WTC11 (cell line): ENCODE results near the gene NUDCD3. TPM values are rescaled to one million over a fixed set of nuclear protein-coding genes. Genes with fewer than 3 reads are reported as not detected.

Source experiments
- ATAC-seq: fragments of 200-7000 bp; cut with Tn5 transposase; 2 replicates; pipeline ENCODE4 v1.10.0; 2021; ENCODE audit warnings: mild to moderate bottlenecking, moderate library complexity
- CTCF ChIA-PET: fragments of 300-600 bp; sonication (Branson Sonifier 250); formaldehyde crosslinking; loops from one replicate; lab custom pipeline; 2021; ENCODE audit warnings: antibody characterized with exemption; lab: Charles Lee
- POLR2A ChIA-PET: fragments of 350-600 bp; sonication (Branson Sonifier 250); formaldehyde crosslinking; loops from one replicate; lab custom pipeline; 2021; ENCODE audit warnings: antibody characterized with exemption; lab: Charles Lee
- DNase-seq: peaks from one replicate; pipeline ENCODE4 v3.0.0; 2021; ENCODE audit warnings: low spot score
- H3K27ac Mint-ChIP-seq: 2 replicates; pipeline ENCODE4 v1.8.0; 2021; ENCODE audit warnings: mixed read lengths
- H3K27me3 Mint-ChIP-seq: 2 replicates; pipeline ENCODE4 v1.8.0; 2021; ENCODE audit warnings: low read depth, mild to moderate bottlenecking, moderate library complexity, mixed read lengths
- H3K36me3 Mint-ChIP-seq: 2 replicates; pipeline ENCODE4 v1.8.0; 2021; ENCODE audit warnings: mixed read lengths
- H3K4me1 Mint-ChIP-seq: 2 replicates; pipeline ENCODE4 v1.8.0; 2022; ENCODE audit warnings: mixed read lengths
- H3K4me3 Mint-ChIP-seq: 2 replicates; pipeline ENCODE4 v1.8.0; 2021; ENCODE audit warnings: mild to moderate bottlenecking, moderate library complexity, mixed read lengths
- H3K9me3 Mint-ChIP-seq: 2 replicates; pipeline ENCODE4 v1.8.0; 2021; ENCODE audit warnings: mixed read lengths
- ATF1 ChIP-seq: sonication (generic); formaldehyde crosslinking; IDR thresholded peaks from 2 replicates; pipeline ENCODE4 v1.8.1; 2023; ENCODE audit warnings: mild to moderate bottlenecking, moderate library complexity, missing genetic modification reagents
- NFE2L1 ChIP-seq: sonication (generic); formaldehyde crosslinking; IDR thresholded peaks from 2 replicates; pipeline ENCODE4 v1.8.1; 2023; ENCODE audit warnings: missing genetic modification reagents
- NR3C1 ChIP-seq: sonication (generic); formaldehyde crosslinking; conservative IDR thresholded peaks from 2 replicates; pipeline ENCODE4 v1.8.1; 2023; ENCODE audit warnings: low read depth, mild to moderate bottlenecking, missing genetic modification reagents
- RELA ChIP-seq: sonication (generic); formaldehyde crosslinking; IDR thresholded peaks from 2 replicates; pipeline ENCODE4 v1.8.1; 2022; ENCODE audit warnings: missing genetic modification reagents, mild to moderate bottlenecking, borderline replicate concordance
- SMAD3 ChIP-seq: sonication (generic); formaldehyde crosslinking; IDR thresholded peaks from 2 replicates; pipeline ENCODE4 v1.8.0; 2022; ENCODE audit warnings: missing genetic modification reagents, mild to moderate bottlenecking, borderline replicate concordance
- SOX15 ChIP-seq: fragments of 250-450 bp; sonication (Bioruptor Pico); IDR thresholded peaks from 2 replicates; pipeline ENCODE4 v1.9.0; 2021; ENCODE audit warnings: mild to moderate bottlenecking
- TEAD1 ChIP-seq: sonication (generic); formaldehyde crosslinking; IDR thresholded peaks from 2 replicates; pipeline ENCODE4 v1.8.0; 2022; ENCODE audit warnings: mild to moderate bottlenecking, missing genetic modification reagents
- ZNF317 ChIP-seq: sonication (generic); formaldehyde crosslinking; IDR thresholded peaks from 2 replicates; pipeline ENCODE4 v1.8.1; 2023; ENCODE audit warnings: low read depth, mild to moderate bottlenecking, moderate library complexity, missing genetic modification reagents, borderline replicate concordance
- ZNF423 ChIP-seq: fragments of 250-450 bp; sonication (Bioruptor Pico); IDR thresholded peaks from 2 replicates; pipeline ENCODE4 v2.1.2; 2022; ENCODE audit warnings: mild to moderate bottlenecking, moderate library complexity
- total RNA-seq: library from RNA; stranded (reverse); gene quantifications from 3 replicates; pipeline ENCODE4 v1.2.3, GENCODE V29; 2021
- TF ChIP-seq, protein P1 (sequence below): sonication (generic); formaldehyde crosslinking; IDR thresholded peaks from 2 replicates; pipeline ENCODE4 v1.8.0; 2022; ENCODE audit warnings: missing genetic modification reagents
- TF ChIP-seq, protein P2 (sequence below): sonication (generic); formaldehyde crosslinking; IDR thresholded peaks from 2 replicates; pipeline ENCODE4 v1.8.1; 2022; ENCODE audit warnings: missing genetic modification reagents, borderline replicate concordance
- TF ChIP-seq, protein P3 (sequence below): fragments of 200-600 bp; IDR thresholded peaks from 2 replicates; pipeline ENCODE4 v1.8.0; 2022; ENCODE audit warnings: antibody characterized with exemption
- TF ChIP-seq, protein P4 (sequence below): fragments of 250-450 bp; sonication (Bioruptor Pico); IDR thresholded peaks from 2 replicates; pipeline ENCODE4 v1.9.0; 2021; ENCODE audit warnings: moderate library complexity, mild to moderate bottlenecking, inconsistent platforms, borderline replicate concordance
- TF ChIP-seq, protein P5 (sequence below): sonication (generic); formaldehyde crosslinking; IDR thresholded peaks from 2 replicates; pipeline ENCODE4 v1.8.0; 2022; ENCODE audit warnings: mild to moderate bottlenecking, missing genetic modification reagents
- TF ChIP-seq, protein P6 (sequence below): sonication (generic); formaldehyde crosslinking; IDR thresholded peaks from 2 replicates; pipeline ENCODE4 v1.8.1; 2022; ENCODE audit warnings: low read depth, missing genetic modification reagents, borderline replicate concordance
- TF ChIP-seq, protein P7 (sequence below): sonication (generic); formaldehyde crosslinking; IDR thresholded peaks from 2 replicates; pipeline ENCODE4 v1.8.1; 2022; ENCODE audit warnings: mild to moderate bottlenecking, moderate library complexity, missing genetic modification reagents
- TF ChIP-seq, protein P8 (sequence below): fragments of 250-450 bp; sonication (Bioruptor Pico); IDR thresholded peaks from 2 replicates; pipeline ENCODE4 v1.9.0; 2021; ENCODE audit warnings: mild to moderate bottlenecking
- TF ChIP-seq, protein P9 (sequence below): sonication (generic); formaldehyde crosslinking; IDR thresholded peaks from 2 replicates; pipeline ENCODE4 v1.8.0; 2022; ENCODE audit warnings: mild to moderate bottlenecking, missing genetic modification reagents

NUDCD3 gene
- total RNA-seq, 1 experiment from 2014 or later: 71.8 TPM

DNA sequence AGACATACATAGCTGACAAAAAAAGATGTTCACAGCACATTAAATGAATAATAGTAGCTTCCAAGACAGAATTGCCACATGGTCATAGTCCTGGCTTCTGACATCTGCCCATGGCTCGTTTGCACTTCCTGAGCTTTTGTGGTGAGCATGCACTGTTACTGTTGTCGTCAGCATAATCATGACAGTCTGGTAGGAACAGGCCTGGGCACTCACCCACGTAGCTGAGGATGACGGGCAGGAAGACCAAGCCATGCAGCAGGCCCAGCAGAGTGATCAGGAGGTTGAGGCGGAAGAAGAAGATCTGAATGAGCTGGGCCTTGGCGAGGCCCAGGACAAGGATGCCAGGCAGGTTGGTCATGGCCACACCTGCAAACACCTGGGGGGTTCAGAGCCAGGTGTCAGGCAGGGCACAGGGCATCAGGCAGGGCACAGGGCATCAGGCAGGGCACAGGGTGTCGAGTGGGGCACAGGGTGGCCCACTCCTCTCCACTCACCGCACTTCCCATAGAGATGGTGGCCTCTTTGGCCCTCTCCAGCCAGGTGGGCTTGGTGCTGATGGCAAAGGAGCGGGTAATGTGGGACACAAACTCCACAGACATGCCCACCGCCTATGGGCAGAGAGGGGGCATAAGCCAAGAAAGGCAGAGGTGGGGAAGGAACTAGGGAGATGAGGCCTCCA is 25.3 kb upstream of the NUDCD3 start:
- DNase-seq (no peak), ATAC-seq (no peak)
- no peak overlapping the region for H3K4me3 Mint-ChIP-seq
- CTCF ChIA-PET: interaction anchor here (2.0 kb wide), 1 partner anchor 19 kb away, joined by 9 read pairs; no protein-coding TSS in a partner anchor
- no peak overlapping the region for H3K27ac Mint-ChIP-seq
- no peak for TF ChIP-seq TEAD1
- TF ChIP-seq RELA (CRISPR knock-in tag): no peak
- TF ChIP-seq ATF1 (CRISPR knock-in tag): no peak
- TF ChIP-seq, protein P1, sequence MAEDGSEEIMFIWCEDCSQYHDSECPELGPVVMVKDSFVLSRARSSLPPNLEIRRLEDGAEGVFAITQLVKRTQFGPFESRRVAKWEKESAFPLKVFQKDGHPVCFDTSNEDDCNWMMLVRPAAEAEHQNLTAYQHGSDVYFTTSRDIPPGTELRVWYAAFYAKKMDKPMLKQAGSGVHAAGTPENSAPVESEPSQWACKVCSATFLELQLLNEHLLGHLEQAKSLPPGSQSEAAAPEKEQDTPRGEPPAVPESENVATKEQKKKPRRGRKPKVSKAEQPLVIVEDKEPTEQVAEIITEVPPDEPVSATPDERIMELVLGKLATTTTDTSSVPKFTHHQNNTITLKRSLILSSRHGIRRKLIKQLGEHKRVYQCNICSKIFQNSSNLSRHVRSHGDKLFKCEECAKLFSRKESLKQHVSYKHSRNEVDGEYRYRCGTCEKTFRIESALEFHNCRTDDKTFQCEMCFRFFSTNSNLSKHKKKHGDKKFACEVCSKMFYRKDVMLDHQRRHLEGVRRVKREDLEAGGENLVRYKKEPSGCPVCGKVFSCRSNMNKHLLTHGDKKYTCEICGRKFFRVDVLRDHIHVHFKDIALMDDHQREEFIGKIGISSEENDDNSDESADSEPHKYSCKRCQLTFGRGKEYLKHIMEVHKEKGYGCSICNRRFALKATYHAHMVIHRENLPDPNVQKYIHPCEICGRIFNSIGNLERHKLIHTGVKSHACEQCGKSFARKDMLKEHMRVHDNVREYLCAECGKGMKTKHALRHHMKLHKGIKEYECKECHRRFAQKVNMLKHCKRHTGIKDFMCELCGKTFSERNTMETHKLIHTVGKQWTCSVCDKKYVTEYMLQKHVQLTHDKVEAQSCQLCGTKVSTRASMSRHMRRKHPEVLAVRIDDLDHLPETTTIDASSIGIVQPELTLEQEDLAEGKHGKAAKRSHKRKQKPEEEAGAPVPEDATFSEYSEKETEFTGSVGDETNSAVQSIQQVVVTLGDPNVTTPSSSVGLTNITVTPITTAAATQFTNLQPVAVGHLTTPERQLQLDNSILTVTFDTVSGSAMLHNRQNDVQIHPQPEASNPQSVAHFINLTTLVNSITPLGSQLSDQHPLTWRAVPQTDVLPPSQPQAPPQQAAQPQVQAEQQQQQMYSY (CRISPR knock-in tag): no peak
- TF ChIP-seq NR3C1 (CRISPR knock-in tag): no peak
- no peak for TF ChIP-seq ZNF317 (CRISPR knock-in tag)
- TF ChIP-seq, protein P2, sequence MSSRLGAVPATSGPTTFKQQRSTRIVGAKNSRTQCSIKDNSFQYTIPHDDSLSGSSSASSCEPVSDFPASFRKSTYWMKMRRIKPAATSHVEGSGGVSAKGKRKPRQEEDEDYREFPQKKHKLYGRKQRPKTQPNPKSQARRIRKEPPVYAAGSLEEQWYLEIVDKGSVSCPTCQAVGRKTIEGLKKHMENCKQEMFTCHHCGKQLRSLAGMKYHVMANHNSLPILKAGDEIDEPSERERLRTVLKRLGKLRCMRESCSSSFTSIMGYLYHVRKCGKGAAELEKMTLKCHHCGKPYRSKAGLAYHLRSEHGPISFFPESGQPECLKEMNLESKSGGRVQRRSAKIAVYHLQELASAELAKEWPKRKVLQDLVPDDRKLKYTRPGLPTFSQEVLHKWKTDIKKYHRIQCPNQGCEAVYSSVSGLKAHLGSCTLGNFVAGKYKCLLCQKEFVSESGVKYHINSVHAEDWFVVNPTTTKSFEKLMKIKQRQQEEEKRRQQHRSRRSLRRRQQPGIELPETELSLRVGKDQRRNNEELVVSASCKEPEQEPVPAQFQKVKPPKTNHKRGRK (CRISPR knock-in tag): no peak
- TF ChIP-seq, protein P3, sequence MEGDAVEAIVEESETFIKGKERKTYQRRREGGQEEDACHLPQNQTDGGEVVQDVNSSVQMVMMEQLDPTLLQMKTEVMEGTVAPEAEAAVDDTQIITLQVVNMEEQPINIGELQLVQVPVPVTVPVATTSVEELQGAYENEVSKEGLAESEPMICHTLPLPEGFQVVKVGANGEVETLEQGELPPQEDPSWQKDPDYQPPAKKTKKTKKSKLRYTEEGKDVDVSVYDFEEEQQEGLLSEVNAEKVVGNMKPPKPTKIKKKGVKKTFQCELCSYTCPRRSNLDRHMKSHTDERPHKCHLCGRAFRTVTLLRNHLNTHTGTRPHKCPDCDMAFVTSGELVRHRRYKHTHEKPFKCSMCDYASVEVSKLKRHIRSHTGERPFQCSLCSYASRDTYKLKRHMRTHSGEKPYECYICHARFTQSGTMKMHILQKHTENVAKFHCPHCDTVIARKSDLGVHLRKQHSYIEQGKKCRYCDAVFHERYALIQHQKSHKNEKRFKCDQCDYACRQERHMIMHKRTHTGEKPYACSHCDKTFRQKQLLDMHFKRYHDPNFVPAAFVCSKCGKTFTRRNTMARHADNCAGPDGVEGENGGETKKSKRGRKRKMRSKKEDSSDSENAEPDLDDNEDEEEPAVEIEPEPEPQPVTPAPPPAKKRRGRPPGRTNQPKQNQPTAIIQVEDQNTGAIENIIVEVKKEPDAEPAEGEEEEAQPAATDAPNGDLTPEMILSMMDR: no peak
- TF ChIP-seq ZNF423 (CRISPR knock-in tag): no peak
- no peak for TF ChIP-seq SMAD3 (CRISPR knock-in tag)
- no peaks in the 10 kb centered on the region for H3K4me1 Mint-ChIP-seq
- no peaks in the 10 kb centered on the region for H3K36me3 Mint-ChIP-seq
- H3K27me3 Mint-ChIP-seq: no peaks in the 10 kb centered on the region; the same call in none of the 2 replicates
- H3K9me3 Mint-ChIP-seq: no peaks in the 10 kb centered on the region; the same call in 1 of the 2 replicates
- POLR2A ChIA-PET: no interaction called here

DNA sequence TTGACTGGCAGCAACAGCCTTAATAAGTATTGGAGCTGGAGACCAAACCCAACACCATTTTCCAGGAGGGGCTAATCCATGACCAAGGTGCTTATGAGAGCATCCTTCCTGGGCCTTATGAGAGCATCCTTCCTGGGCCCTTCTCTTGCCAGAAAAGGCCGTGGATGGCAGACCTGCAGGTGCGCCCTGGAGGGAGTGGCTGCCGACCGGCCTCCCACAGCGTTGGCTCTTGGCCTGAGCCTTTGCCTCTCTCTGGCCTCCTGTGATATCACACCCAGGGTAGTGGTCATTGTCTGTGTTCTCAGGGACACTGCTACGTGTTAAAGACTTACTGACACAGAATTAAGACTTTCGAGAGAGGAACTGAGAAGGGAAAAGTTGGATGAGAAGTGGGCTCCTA is 22.3 kb upstream of the NUDCD3 start:
- H3K27ac Mint-ChIP-seq: no peak overlapping the region
- H3K4me3 Mint-ChIP-seq: no peak overlapping the region
- H3K27me3 Mint-ChIP-seq: peaks cover 9% of the 10 kb centered on the region
- POLR2A ChIA-PET: no interaction called here
- DNase-seq (no peak), ATAC-seq (no peak)
- H3K4me1 Mint-ChIP-seq: no peaks in the 10 kb centered on the region
- CTCF ChIA-PET: no interaction called here
- peaks cover 15% of the 10 kb centered on the region for H3K9me3 Mint-ChIP-seq
- H3K36me3 Mint-ChIP-seq: no peaks in the 10 kb centered on the region; the same call in 1 of the 2 replicates
- TF ChIP-seq, protein P4, sequence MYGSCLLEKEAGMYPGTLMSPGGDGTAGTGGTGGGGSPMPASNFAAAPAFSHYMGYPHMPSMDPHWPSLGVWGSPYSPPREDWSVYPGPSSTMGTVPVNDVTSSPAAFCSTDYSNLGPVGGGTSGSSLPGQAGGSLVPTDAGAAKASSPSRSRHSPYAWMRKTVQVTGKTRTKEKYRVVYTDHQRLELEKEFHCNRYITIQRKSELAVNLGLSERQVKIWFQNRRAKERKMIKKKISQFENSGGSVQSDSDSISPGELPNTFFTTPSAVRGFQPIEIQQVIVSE (CRISPR knock-in tag): no peak
- TF ChIP-seq, protein P5, sequence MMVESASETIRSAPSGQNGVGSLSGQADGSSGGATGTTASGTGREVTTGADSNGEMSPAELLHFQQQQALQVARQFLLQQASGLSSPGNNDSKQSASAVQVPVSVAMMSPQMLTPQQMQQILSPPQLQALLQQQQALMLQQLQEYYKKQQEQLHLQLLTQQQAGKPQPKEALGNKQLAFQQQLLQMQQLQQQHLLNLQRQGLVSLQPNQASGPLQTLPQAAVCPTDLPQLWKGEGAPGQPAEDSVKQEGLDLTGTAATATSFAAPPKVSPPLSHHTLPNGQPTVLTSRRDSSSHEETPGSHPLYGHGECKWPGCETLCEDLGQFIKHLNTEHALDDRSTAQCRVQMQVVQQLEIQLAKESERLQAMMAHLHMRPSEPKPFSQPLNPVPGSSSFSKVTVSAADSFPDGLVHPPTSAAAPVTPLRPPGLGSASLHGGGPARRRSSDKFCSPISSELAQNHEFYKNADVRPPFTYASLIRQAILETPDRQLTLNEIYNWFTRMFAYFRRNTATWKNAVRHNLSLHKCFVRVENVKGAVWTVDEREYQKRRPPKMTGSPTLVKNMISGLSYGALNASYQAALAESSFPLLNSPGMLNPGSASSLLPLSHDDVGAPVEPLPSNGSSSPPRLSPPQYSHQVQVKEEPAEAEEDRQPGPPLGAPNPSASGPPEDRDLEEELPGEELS (CRISPR knock-in tag): no peak
- TF ChIP-seq SOX15 (CRISPR knock-in tag) (no peak), NFE2L1 (CRISPR knock-in tag) (no peak), NR3C1 (CRISPR knock-in tag) (no peak)
- TF ChIP-seq, protein P6, sequence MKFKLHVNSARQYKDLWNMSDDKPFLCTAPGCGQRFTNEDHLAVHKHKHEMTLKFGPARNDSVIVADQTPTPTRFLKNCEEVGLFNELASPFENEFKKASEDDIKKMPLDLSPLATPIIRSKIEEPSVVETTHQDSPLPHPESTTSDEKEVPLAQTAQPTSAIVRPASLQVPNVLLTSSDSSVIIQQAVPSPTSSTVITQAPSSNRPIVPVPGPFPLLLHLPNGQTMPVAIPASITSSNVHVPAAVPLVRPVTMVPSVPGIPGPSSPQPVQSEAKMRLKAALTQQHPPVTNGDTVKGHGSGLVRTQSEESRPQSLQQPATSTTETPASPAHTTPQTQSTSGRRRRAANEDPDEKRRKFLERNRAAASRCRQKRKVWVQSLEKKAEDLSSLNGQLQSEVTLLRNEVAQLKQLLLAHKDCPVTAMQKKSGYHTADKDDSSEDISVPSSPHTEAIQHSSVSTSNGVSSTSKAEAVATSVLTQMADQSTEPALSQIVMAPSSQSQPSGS (CRISPR knock-in tag): no peak
- TF ChIP-seq, protein P7, sequence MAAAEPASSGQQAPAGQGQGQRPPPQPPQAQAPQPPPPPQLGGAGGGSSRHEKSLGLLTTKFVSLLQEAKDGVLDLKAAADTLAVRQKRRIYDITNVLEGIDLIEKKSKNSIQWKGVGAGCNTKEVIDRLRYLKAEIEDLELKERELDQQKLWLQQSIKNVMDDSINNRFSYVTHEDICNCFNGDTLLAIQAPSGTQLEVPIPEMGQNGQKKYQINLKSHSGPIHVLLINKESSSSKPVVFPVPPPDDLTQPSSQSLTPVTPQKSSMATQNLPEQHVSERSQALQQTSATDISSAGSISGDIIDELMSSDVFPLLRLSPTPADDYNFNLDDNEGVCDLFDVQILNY (CRISPR knock-in tag): no peak
- TF ChIP-seq, protein P8, sequence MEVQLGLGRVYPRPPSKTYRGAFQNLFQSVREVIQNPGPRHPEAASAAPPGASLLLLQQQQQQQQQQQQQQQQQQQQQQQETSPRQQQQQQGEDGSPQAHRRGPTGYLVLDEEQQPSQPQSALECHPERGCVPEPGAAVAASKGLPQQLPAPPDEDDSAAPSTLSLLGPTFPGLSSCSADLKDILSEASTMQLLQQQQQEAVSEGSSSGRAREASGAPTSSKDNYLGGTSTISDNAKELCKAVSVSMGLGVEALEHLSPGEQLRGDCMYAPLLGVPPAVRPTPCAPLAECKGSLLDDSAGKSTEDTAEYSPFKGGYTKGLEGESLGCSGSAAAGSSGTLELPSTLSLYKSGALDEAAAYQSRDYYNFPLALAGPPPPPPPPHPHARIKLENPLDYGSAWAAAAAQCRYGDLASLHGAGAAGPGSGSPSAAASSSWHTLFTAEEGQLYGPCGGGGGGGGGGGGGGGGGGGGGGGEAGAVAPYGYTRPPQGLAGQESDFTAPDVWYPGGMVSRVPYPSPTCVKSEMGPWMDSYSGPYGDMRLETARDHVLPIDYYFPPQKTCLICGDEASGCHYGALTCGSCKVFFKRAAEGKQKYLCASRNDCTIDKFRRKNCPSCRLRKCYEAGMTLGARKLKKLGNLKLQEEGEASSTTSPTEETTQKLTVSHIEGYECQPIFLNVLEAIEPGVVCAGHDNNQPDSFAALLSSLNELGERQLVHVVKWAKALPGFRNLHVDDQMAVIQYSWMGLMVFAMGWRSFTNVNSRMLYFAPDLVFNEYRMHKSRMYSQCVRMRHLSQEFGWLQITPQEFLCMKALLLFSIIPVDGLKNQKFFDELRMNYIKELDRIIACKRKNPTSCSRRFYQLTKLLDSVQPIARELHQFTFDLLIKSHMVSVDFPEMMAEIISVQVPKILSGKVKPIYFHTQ (CRISPR knock-in tag): no peak
- TF ChIP-seq, protein P9, sequence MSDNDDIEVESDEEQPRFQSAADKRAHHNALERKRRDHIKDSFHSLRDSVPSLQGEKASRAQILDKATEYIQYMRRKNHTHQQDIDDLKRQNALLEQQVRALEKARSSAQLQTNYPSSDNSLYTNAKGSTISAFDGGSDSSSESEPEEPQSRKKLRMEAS (CRISPR knock-in tag): no peak
